H9 (cell line): ENCODE measurements around the gene CACNB2. TPM values are rescaled to one million over a fixed set of nuclear protein-coding genes. Genes with fewer than 3 reads are reported as not detected.

Experiments
- DNase-seq: peaks from one replicate; pipeline ENCODE4 v3.0.0-alpha.2; 2017
- H2AFZ ChIP-seq: one replicate; pipeline ENCODE4 v1.6.1; 2013; ENCODE audit warnings: mild to moderate bottlenecking, low read length, control low read depth, moderate library complexity
- H2AK5ac ChIP-seq: 2 replicates; pipeline ENCODE4 v1.6.1; 2013; ENCODE audit warnings: low read length, control low read depth, mixed read lengths; ENCODE audit not compliant: insufficient read length
- H2BK120ac ChIP-seq: one replicate; pipeline ENCODE4 v1.6.1; 2013; ENCODE audit warnings: low read depth, mild to moderate bottlenecking, low read length, control low read depth, inconsistent platforms; ENCODE audit not compliant: poor library complexity, severe bottlenecking
- H2BK12ac ChIP-seq: 2 replicates; pipeline ENCODE4 v1.6.1; 2013; ENCODE audit warnings: low read length, control low read depth, mixed read lengths, low read depth; ENCODE audit not compliant: insufficient read length
- H2BK15ac ChIP-seq: 2 replicates; pipeline ENCODE4 v1.6.1; 2013; ENCODE audit warnings: low read depth, low read length, control low read depth
- H2BK20ac ChIP-seq: one replicate; pipeline ENCODE4 v1.6.1; 2013; ENCODE audit warnings: low read depth, mild to moderate bottlenecking, low read length, control low read depth, inconsistent platforms; ENCODE audit not compliant: poor library complexity, severe bottlenecking
- H2BK5ac ChIP-seq: 2 replicates; pipeline ENCODE4 v1.6.1; 2013; ENCODE audit warnings: low read length, control low read depth, mixed read lengths; ENCODE audit not compliant: insufficient read length
- H3K14ac ChIP-seq: 2 replicates; pipeline ENCODE4 v1.6.1; 2013; ENCODE audit warnings: low read length, control low read depth; ENCODE audit not compliant: insufficient read depth
- H3K18ac ChIP-seq: 2 replicates; pipeline ENCODE4 v1.6.1; 2013; ENCODE audit warnings: low read depth, mild to moderate bottlenecking, mixed read lengths, low read length, control low read depth; ENCODE audit not compliant: insufficient read length
- H3K23ac ChIP-seq: 2 replicates; pipeline ENCODE4 v1.6.1; 2013; ENCODE audit warnings: low read length, control low read depth, mixed read lengths, low read depth; ENCODE audit not compliant: insufficient read length
- H3K23me2 ChIP-seq: 2 replicates; pipeline ENCODE4 v1.6.1; 2013; ENCODE audit warnings: low read depth, mild to moderate bottlenecking, mixed read lengths, low read length, control low read depth; ENCODE audit not compliant: insufficient read length, poor library complexity, severe bottlenecking
- H3K27ac ChIP-seq: 2 replicates; pipeline ENCODE4 v1.5.1; 2013; ENCODE audit warnings: low read length, control low read depth, mixed read lengths, low read depth; ENCODE audit not compliant: insufficient read length
- H3K27me3 ChIP-seq: 2 replicates; pipeline ENCODE4 v1.6.1; 2013; ENCODE audit warnings: low read length, control low read depth, inconsistent platforms; ENCODE audit not compliant: insufficient read depth
- H3K4ac ChIP-seq: 2 replicates; pipeline ENCODE4 v1.6.1; 2013; ENCODE audit warnings: low read depth, mild to moderate bottlenecking, control low read depth, inconsistent platforms, low read length, moderate library complexity
- H3K4me1 ChIP-seq: 2 replicates; pipeline ENCODE4 v1.6.1; 2013; ENCODE audit warnings: low read length, control low read depth, inconsistent platforms; ENCODE audit not compliant: insufficient read depth
- H3K4me2 ChIP-seq: 2 replicates; pipeline ENCODE4 v1.6.1; 2013; ENCODE audit warnings: low read length, control low read depth, mixed read lengths; ENCODE audit not compliant: insufficient read length, insufficient read depth
- H3K56ac ChIP-seq: 2 replicates; pipeline ENCODE4 v1.6.1; 2013; ENCODE audit warnings: low read depth, mild to moderate bottlenecking, mixed read lengths, low read length, control low read depth; ENCODE audit not compliant: insufficient read length
- H3K79me1 ChIP-seq: 2 replicates; pipeline ENCODE4 v1.6.1; 2013; ENCODE audit warnings: low read depth, mild to moderate bottlenecking, moderate library complexity, low read length, control low read depth, inconsistent platforms; ENCODE audit not compliant: insufficient read depth, poor library complexity, severe bottlenecking
- H3K79me2 ChIP-seq: 2 replicates; pipeline ENCODE4 v1.6.1; 2013; ENCODE audit warnings: low read length, control low read depth, inconsistent platforms; ENCODE audit not compliant: insufficient read depth
- H3K9ac ChIP-seq: 2 replicates; pipeline ENCODE4 v1.6.1; 2013; ENCODE audit warnings: low read length, control low read depth, mixed read lengths; ENCODE audit not compliant: insufficient read length; ENCODE audit errors: extremely low read depth
- H3K9me3 ChIP-seq: one replicate; pipeline ENCODE4 v1.6.1; 2013; ENCODE audit warnings: low read depth, low read length, inconsistent platforms; ENCODE audit not compliant: control insufficient read depth
- H3T11ph ChIP-seq: one replicate; pipeline ENCODE4 v1.6.1; 2013; ENCODE audit warnings: mild to moderate bottlenecking, low read length, control low read depth, inconsistent platforms
- H4K20me1 ChIP-seq: one replicate; pipeline ENCODE4 v1.6.1; 2013; ENCODE audit not compliant: control insufficient read depth, insufficient read length, insufficient read depth
- H4K5ac ChIP-seq: 2 replicates; pipeline ENCODE4 v1.6.1; 2013; ENCODE audit warnings: low read depth, mild to moderate bottlenecking, mixed read lengths, low read length, control low read depth; ENCODE audit not compliant: insufficient read length
- H4K8ac ChIP-seq: replicated peaks from 2 replicates; pipeline ENCODE4 v1.6.1; 2013; ENCODE audit warnings: low read length, control low read depth, mixed read lengths, low read depth; ENCODE audit not compliant: insufficient read length
- H4K91ac ChIP-seq: 2 replicates; pipeline ENCODE4 v1.6.1; 2013; ENCODE audit warnings: low read depth, mild to moderate bottlenecking, moderate library complexity, mixed read lengths, low read length, control low read depth; ENCODE audit not compliant: insufficient read length
- H3K27ac Mint-ChIP-seq, 3 experiments: 2 replicates in 2 of 3; 3 replicates in 1 of 3; pipeline ENCODE4 v1.8.0; 2020 to 2021; ENCODE audit warnings: mixed read lengths in 3 of 3, mild to moderate bottlenecking in 1 of 3, moderate library complexity in 1 of 3
- H3K27me3 Mint-ChIP-seq: 2 replicates; pipeline ENCODE4 v1.8.0; 2021; ENCODE audit warnings: low read depth, mild to moderate bottlenecking, moderate library complexity, mixed read lengths
- H3K36me3 Mint-ChIP-seq, 3 experiments: 2 replicates in 2 of 3; 3 replicates in 1 of 3; pipeline ENCODE4 v1.8.0; 2020 to 2021; ENCODE audit warnings: low read depth in 3 of 3, mixed read lengths in 3 of 3; ENCODE audit not compliant: insufficient read depth in 1 of 3
- H3K4me1 Mint-ChIP-seq, 2 experiments: 2 replicates each; pipeline ENCODE4 v1.8.0; 2020; ENCODE audit warnings: mixed read lengths in 2 of 2
- H3K4me3 Mint-ChIP-seq, 2 experiments: 2 replicates in 1 of 2; 3 replicates in 1 of 2; pipeline ENCODE4 v1.8.0; 2020 to 2021; ENCODE audit warnings: mild to moderate bottlenecking in 2 of 2, mixed read lengths in 2 of 2, moderate library complexity in 1 of 2
- H3K9me3 Mint-ChIP-seq, 2 experiments: 2 replicates in 1 of 2; 3 replicates in 1 of 2; pipeline ENCODE4 v1.8.0; 2020; ENCODE audit warnings: mild to moderate bottlenecking in 2 of 2, mixed read lengths in 2 of 2, moderate library complexity in 1 of 2
- WGBS: extraction: QIAGEN DNeasy Blood & Tissue Kit; methylation state at CpG from one replicate; pipeline ENCODE4 v1.1.7; 2013; ENCODE audit warnings: missing lambda C conversion rate, low lambda C conversion rate, mixed read lengths; ENCODE audit not compliant: insufficient read length; ENCODE audit errors: extremely low coverage; 5-methylcytosine and 5-hydroxymethylcytosine counted together
- total RNA-seq: library from RNA; stranded (reverse); gene quantifications from 2 replicates; pipeline ENCODE4 v1.2.1, GENCODE V29; 2021
- TF ChIP-seq, protein P1 (sequence below): fragments of 200-600 bp; sonication (generic); conservative IDR thresholded peaks from 3 replicates; pipeline ENCODE4 v1.8.0; 2021; ENCODE audit warnings: antibody characterized with exemption, mild to moderate bottlenecking

The CACNB2 gene
- total RNA-seq, 1 experiment from 2014 or later, result 2.6 TPM

DNA sequence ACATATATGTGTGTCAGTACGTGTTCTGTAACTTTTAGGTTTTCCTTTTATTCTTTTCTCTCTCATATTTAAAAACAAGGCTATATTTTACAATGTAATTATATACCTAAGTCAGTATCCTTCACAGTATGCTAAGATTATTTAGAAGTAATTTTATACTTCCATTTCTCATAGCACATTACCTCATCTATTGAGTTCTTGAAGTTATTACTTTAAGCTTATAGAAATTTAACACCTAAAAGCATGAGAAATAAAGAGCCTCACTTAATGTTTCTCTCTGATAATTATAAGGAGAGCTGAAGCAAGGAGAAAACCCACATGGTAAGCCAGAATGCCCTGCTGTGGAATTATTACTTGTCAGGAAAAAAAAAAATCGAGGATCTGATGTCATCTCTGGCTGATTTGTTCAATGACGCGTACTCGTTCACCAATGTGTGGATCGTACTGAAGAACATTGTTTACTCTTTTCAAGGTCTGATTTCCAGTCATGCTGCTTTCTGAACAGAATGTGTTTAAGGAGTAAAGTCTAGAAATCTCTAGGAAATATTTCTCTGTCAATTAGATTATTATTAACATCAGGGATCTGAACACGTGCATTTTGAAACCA is 21.9 kb downstream of the CACNB2 start:
- DNase-seq, result no peak
- Histone ChIP-seq H2AFZ (no peak overlapping the region), H3K9ac (no peak overlapping the region), H4K91ac (no peak overlapping the region), H3K56ac (no peak overlapping the region), H3K27me3 (no peaks in the 10 kb centered on the region), H2BK15ac (no peak overlapping the region), H3K4me1 (no peaks in the 10 kb centered on the region), H2BK5ac (no peak overlapping the region), H3K14ac (no peak overlapping the region), H2AK5ac (no peak overlapping the region), H2BK20ac (no peak overlapping the region), H3K9me3 (no peaks in the 10 kb centered on the region), H3K18ac (no peak overlapping the region), H3K4ac (no peak overlapping the region), H3K23me2 (no peaks in the 10 kb centered on the region), H4K8ac (no peak overlapping the region), H3K27ac (no peak overlapping the region), H4K20me1 (no peaks in the 10 kb centered on the region), H2BK120ac (no peak overlapping the region), H2BK12ac (no peak overlapping the region), H3T11ph (no peak overlapping the region), H3K79me2 (no peaks in the 10 kb centered on the region), H3K23ac (no peak overlapping the region), H4K5ac (no peak overlapping the region), H3K4me2 (no peak overlapping the region), H3K79me1 (no peaks in the 10 kb centered on the region)
- H3K27ac Mint-ChIP-seq, result no peak overlapping the region
- TF ChIP-seq, protein P1, sequence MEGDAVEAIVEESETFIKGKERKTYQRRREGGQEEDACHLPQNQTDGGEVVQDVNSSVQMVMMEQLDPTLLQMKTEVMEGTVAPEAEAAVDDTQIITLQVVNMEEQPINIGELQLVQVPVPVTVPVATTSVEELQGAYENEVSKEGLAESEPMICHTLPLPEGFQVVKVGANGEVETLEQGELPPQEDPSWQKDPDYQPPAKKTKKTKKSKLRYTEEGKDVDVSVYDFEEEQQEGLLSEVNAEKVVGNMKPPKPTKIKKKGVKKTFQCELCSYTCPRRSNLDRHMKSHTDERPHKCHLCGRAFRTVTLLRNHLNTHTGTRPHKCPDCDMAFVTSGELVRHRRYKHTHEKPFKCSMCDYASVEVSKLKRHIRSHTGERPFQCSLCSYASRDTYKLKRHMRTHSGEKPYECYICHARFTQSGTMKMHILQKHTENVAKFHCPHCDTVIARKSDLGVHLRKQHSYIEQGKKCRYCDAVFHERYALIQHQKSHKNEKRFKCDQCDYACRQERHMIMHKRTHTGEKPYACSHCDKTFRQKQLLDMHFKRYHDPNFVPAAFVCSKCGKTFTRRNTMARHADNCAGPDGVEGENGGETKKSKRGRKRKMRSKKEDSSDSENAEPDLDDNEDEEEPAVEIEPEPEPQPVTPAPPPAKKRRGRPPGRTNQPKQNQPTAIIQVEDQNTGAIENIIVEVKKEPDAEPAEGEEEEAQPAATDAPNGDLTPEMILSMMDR, result no peak
- H3K27me3 Mint-ChIP-seq, result no peaks in the 10 kb centered on the region
- no peaks in the 10 kb centered on the region for H3K9me3 Mint-ChIP-seq
- WGBS, result no CpG with 5 or more reads among the region's 7 CpGs
- no peak overlapping the region for H3K4me3 Mint-ChIP-seq
- H3K4me1 Mint-ChIP-seq, result no peaks in the 10 kb centered on the region
- H3K36me3 Mint-ChIP-seq, result no peaks in the 10 kb centered on the region
